ENCODE data around the gene POLR2L.

The POLR2L gene

GRCh38 chr11:877565-877964 is 35.2 kb upstream of the POLR2L start:
- no peak for DNase-seq (ENCODE audit: extremely low read depth, insufficient read length)
- TF ChIP-seq, protein P1, sequence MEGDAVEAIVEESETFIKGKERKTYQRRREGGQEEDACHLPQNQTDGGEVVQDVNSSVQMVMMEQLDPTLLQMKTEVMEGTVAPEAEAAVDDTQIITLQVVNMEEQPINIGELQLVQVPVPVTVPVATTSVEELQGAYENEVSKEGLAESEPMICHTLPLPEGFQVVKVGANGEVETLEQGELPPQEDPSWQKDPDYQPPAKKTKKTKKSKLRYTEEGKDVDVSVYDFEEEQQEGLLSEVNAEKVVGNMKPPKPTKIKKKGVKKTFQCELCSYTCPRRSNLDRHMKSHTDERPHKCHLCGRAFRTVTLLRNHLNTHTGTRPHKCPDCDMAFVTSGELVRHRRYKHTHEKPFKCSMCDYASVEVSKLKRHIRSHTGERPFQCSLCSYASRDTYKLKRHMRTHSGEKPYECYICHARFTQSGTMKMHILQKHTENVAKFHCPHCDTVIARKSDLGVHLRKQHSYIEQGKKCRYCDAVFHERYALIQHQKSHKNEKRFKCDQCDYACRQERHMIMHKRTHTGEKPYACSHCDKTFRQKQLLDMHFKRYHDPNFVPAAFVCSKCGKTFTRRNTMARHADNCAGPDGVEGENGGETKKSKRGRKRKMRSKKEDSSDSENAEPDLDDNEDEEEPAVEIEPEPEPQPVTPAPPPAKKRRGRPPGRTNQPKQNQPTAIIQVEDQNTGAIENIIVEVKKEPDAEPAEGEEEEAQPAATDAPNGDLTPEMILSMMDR (IDR thresholded peaks at IDR 0.05; ENCODE audit: insufficient read depth, low read length, poor library complexity, severe bottlenecking), result no peak
- no peak overlapping the region for H3K4me3 ChIP-seq (replicated peaks; ENCODE audit: low read depth, low read length)

GRCh38 chr11:876545-876944 is 34.2 kb upstream of the POLR2L start:
- Histone ChIP-seq H3K4me3 (replicated peaks; ENCODE audit: low read depth, low read length) (no peak overlapping the region), H3K36me3 (ENCODE audit: control insufficient read depth, insufficient read depth, low read length) (peaks cover 7% of the 10 kb centered on the region), H3K27me3 (replicated peaks; ENCODE audit: control insufficient read depth, insufficient read depth, low read length) (no peaks in the 10 kb centered on the region)
- TF ChIP-seq, protein P1 (IDR thresholded peaks at IDR 0.05; ENCODE audit: insufficient read depth, low read length, poor library complexity, severe bottlenecking), result no peak
- no peak for DNase-seq (ENCODE audit: extremely low read depth, insufficient read length)

More at GRCh38 chr11:877565-877964, 35.2 kb upstream of the POLR2L start:
- H3K36me3 ChIP-seq (ENCODE audit: control insufficient read depth, insufficient read depth, low read length), result peaks cover 7% of the 10 kb centered on the region
- no peaks in the 10 kb centered on the region for H3K27me3 ChIP-seq (replicated peaks; ENCODE audit: control insufficient read depth, insufficient read depth, low read length)

DNA sequence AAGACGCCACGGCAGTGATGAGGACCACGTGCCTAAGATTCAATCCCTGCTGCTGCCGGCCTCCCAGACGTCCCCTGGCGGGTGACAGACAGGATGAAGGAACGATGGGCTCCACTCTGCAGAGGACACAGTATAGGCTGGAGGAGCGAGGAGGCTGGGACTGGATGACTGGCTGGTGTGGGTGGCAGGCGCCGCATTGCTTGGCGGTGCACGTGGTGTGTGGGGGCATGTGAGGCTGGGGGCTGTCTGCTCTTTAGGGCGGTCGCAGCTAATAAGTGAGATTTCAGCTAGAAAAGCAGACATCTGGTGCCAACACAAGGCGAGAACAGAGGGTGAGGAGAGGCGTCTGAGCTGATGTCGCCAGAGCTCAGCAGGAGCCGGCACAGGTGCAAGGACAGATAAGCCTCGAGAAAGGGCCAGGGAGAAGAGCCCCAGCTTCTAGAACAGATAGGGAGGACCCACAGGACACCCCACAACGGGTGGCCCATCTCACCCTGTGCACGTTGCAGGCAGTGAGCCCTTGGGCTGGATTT is 33.5 kb upstream of the POLR2L start:
- TF ChIP-seq, protein P1 (IDR thresholded peaks at IDR 0.05; ENCODE audit: insufficient read depth, low read length, poor library complexity, severe bottlenecking), result no peak
- no peak for DNase-seq (ENCODE audit: extremely low read depth, insufficient read length)
- Histone ChIP-seq H3K4me3 (replicated peaks; ENCODE audit: low read depth, low read length) (no peak overlapping the region), H3K36me3 (ENCODE audit: control insufficient read depth, insufficient read depth, low read length) (peaks cover 7% of the 10 kb centered on the region), H3K27me3 (replicated peaks; ENCODE audit: control insufficient read depth, insufficient read depth, low read length) (no peaks in the 10 kb centered on the region)

DNA sequence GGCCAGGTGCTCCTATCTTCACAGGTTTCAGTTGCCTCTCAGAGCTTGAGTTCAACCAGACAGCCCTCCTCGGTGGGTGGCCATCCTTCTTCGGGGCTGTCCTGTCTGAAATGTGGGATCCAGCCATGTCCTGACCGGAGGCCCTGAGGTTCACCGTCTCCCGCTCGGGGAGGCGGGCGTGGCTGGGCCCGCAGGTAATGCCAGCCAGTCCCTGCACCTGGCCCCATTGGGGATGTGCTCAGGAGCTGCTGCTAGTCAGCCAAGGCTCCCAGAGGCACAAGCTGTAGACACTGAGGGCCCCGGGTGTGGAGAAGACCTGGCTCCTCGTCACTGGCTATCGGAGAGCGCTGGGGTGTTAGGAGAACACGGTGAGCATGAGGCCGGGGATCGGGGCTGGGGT is 32.9 kb upstream of the POLR2L start:
- H3K36me3 ChIP-seq (ENCODE audit: control insufficient read depth, insufficient read depth, low read length), result peaks cover 4% of the 10 kb centered on the region

DNA sequence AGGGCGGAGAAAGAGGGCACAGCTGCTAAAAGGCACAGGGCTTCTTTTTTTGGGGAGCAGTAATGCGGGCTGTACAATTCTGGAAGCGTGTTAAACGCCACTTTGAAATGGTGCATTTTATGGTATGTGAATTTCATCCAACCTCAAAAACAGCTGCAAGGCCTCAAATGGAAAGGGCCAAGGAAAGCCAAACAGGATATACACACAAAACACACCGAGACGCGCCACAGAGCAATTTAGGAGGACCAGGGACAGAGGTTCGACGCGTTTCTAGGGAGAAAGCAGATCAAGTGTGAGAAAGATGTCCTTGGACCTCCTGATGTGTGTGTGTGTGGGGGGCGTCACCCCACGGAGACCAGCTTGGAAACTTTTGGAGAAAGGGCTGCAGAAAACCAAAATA is 31.4 kb upstream of the POLR2L start:
- H3K4me3 ChIP-seq (replicated peaks; ENCODE audit: low read depth, low read length), result no peak overlapping the region
- H3K27me3 ChIP-seq (replicated peaks; ENCODE audit: control insufficient read depth, insufficient read depth, low read length), result no peaks in the 10 kb centered on the region
- H3K36me3 ChIP-seq (ENCODE audit: control insufficient read depth, insufficient read depth, low read length), result peaks cover 2% of the 10 kb centered on the region
- no peak for DNase-seq (ENCODE audit: extremely low read depth, insufficient read length)
- TF ChIP-seq, protein P1 (IDR thresholded peaks at IDR 0.05; ENCODE audit: insufficient read depth, low read length, poor library complexity, severe bottlenecking), result no peak

More for the DNA sequence above, 32.9 kb upstream of the POLR2L start:
- TF ChIP-seq, protein P1 (IDR thresholded peaks at IDR 0.05; ENCODE audit: insufficient read depth, low read length, poor library complexity, severe bottlenecking), result no peak
- no peak overlapping the region for H3K4me3 ChIP-seq (replicated peaks; ENCODE audit: low read depth, low read length)
- H3K27me3 ChIP-seq (replicated peaks; ENCODE audit: control insufficient read depth, insufficient read depth, low read length), result no peaks in the 10 kb centered on the region
- no peak for DNase-seq (ENCODE audit: extremely low read depth, insufficient read length)

DNA sequence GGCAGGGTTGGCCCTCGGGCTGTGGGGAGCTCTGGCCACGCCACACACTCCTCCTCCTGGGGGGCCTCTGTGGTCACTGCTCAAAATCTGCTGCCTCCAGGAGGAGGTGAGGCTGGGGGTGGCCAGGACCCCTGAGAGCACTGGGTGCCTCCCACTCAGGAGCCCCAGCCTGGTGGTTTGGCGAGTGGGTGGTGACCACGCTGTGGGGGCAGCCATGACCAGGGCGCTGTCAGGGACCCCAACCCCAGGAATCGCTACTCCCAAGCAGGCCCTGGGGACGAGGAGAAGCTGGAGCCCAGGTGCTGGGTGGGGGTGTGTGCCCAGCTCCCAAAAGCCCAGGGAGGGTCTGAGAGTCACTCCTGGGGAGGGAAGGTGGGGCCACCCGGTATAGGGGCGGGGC is 30.5 kb upstream of the POLR2L start:
- TF ChIP-seq, protein P1 (IDR thresholded peaks at IDR 0.05; ENCODE audit: insufficient read depth, low read length, poor library complexity, severe bottlenecking), result no peak
- Histone ChIP-seq H3K4me3 (replicated peaks; ENCODE audit: low read depth, low read length) (no peak overlapping the region), H3K27me3 (replicated peaks; ENCODE audit: control insufficient read depth, insufficient read depth, low read length) (no peaks in the 10 kb centered on the region), H3K36me3 (ENCODE audit: control insufficient read depth, insufficient read depth, low read length) (peaks cover 2% of the 10 kb centered on the region)
- DNase-seq (ENCODE audit: extremely low read depth, insufficient read length), result no peak

Data from GM06990 (cell line).